Astrocyte of the spinal cord (primary cell): ENCODE measurements around the gene KLF15.

Experiments used
- DNase-seq: peaks from one replicate; pipeline ENCODE4 v3.0.0; 2011; ENCODE audit warnings: low read depth, low spot score
- H3K4me3 ChIP-seq: 2 replicates; pipeline ENCODE4 v1.5.1; 2011; ENCODE audit warnings: low read depth, mild to moderate bottlenecking, low read length, moderate library complexity
- CTCF ChIP-seq: IDR thresholded peaks from 2 replicates; pipeline ENCODE4 v1.5.1; 2012; ENCODE audit warnings: low read depth, mild to moderate bottlenecking, low read length, inconsistent platforms
- in situ Hi-C: cut with HindIII; loops from 2 replicates; pipeline ENCODE4 v1.10.0; 2017; ENCODE audit warnings: low sequenced_read_pairs

Gene KLF15

GRCh38 chr3:126399351-126399735 lies 42.1 kb upstream of the KLF15 start:
- no peak overlapping the region for H3K4me3 ChIP-seq
- in situ Hi-C loops = no loop called here
- TF ChIP-seq CTCF = no peak
- DNase-seq = no peak

- in situ Hi-C loops = no loop called here
- TF ChIP-seq CTCF = no peak
- no peak for DNase-seq
- no peak overlapping the region for H3K4me3 ChIP-seq
Measured at GRCh38 chr3:126398423-126399350, 41.5 kb upstream of the KLF15 start.

GRCh38 chr3:126397610-126398422 lies 40.6 kb upstream of the KLF15 start:
- no peak for TF ChIP-seq CTCF
- in situ Hi-C loops = no loop called here
- no peak for DNase-seq
- no peak overlapping the region for H3K4me3 ChIP-seq

- TF ChIP-seq CTCF = no peak
- in situ Hi-C loops = no loop called here
- no peak for DNase-seq
- H3K4me3 ChIP-seq = no peak overlapping the region
Measured at GRCh38 chr3:126396536-126396935, 39.3 kb upstream of the KLF15 start.

GRCh38 chr3:126395846-126396513 lies 38.8 kb upstream of the KLF15 start:
- in situ Hi-C loops = no loop called here
- DNase-seq = no peak
- TF ChIP-seq CTCF = no peak
- no peak overlapping the region for H3K4me3 ChIP-seq

GRCh38 chr3:126394977-126395321 lies 37.7 kb upstream of the KLF15 start:
- in situ Hi-C loops = no loop called here
- TF ChIP-seq CTCF = no peak
- H3K4me3 ChIP-seq = no peak overlapping the region
- DNase-seq = no peak
